ENCODE measurements around the gene RNF150.

GRCh38 chr4:140935254-140935653, 198.0 kb downstream of the RNF150 start:
- TF ChIP-seq ESRRG (CRISPR knock-in tag; IDR thresholded peaks at IDR 0.05), result no peak
- no peak for TF ChIP-seq TCF4 (CRISPR knock-in tag; IDR thresholded peaks at IDR 0.05; ENCODE audit: borderline replicate concordance)
- no peak for TF ChIP-seq TOX (CRISPR knock-in tag; IDR thresholded peaks at IDR 0.05; ENCODE audit: borderline replicate concordance)
- TF ChIP-seq, protein P1, sequence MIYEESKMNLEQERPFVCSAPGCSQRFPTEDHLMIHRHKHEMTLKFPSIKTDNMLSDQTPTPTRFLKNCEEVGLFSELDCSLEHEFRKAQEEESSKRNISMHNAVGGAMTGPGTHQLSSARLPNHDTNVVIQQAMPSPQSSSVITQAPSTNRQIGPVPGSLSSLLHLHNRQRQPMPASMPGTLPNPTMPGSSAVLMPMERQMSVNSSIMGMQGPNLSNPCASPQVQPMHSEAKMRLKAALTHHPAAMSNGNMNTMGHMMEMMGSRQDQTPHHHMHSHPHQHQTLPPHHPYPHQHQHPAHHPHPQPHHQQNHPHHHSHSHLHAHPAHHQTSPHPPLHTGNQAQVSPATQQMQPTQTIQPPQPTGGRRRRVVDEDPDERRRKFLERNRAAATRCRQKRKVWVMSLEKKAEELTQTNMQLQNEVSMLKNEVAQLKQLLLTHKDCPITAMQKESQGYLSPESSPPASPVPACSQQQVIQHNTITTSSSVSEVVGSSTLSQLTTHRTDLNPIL (CRISPR knock-in tag; IDR thresholded peaks at IDR 0.05; ENCODE audit: low read depth), result no peak

Measured in SK-N-SH treated with all-trans-retinoic acid at 6 μM for 48 hours (cell line).